Thoracic aorta (tissue), 2 donors: ENCODE results near the gene NOTCH4. TPM values are rescaled to one million over a fixed set of nuclear protein-coding genes. Genes with fewer than 3 reads are reported as not detected.

ENCODE experiments used
- ATAC-seq: fragments of 150-250 bp; one replicate; pipeline ENCODE4 v1.8.0; 2017; ENCODE audit warnings: low read depth; ENCODE audit not compliant: insufficient number of reproducible peaks, low FRiP score
- DNase-seq: peaks from one replicate; pipeline ENCODE4 v3.0.0-alpha.2; 2020; ENCODE audit warnings: low spot score
- H3K27ac ChIP-seq, 2 donors: fragments of 200-600 bp; sonication (generic); 1 replicate in 1 of 2; 2 replicates in 1 of 2; pipeline ENCODE4 v1.5.1; 2016; ENCODE audit warnings: mild to moderate bottlenecking in 2 of 2, moderate library complexity in 2 of 2
- H3K27me3 ChIP-seq: fragments of 200-600 bp; sonication (generic); replicated peaks from 2 replicates; pipeline ENCODE4 v1.6.0; 2016; ENCODE audit warnings: mild to moderate bottlenecking; ENCODE audit not compliant: insufficient read depth
- H3K36me3 ChIP-seq: fragments of 200-600 bp; sonication (generic); one replicate; pipeline ENCODE4 v1.5.1; 2016
- H3K4me1 ChIP-seq, 2 donors: fragments of 200-600 bp; sonication (generic); 1 replicate in 1 of 2; 2 replicates in 1 of 2; pipeline versions ENCODE4 v1.5.1 to v1.6.0; 2016; ENCODE audit warnings: low read depth in 2 of 2, mild to moderate bottlenecking in 1 of 2; ENCODE audit not compliant: control insufficient read depth in 1 of 2
- H3K4me3 ChIP-seq: fragments of 200-600 bp; sonication (generic); 2 replicates; pipeline ENCODE4 v1.5.1; 2016; ENCODE audit warnings: mild to moderate bottlenecking
- H3K9me3 ChIP-seq: fragments of 200-600 bp; sonication (generic); 2 replicates; pipeline ENCODE4 v1.5.1; 2016
- total RNA-seq, 2 donors: library from RNA; depleted of rRNA; stranded (reverse); fragments of >200 nt; gene quantifications; one replicate each; pipeline versions ENCODE4 v1.1.0 to v1.2.3, GENCODE V29; 2016
- TF ChIP-seq, protein P1 (sequence below): fragments of 200-600 bp; sonication (generic); IDR thresholded peaks from one replicate; pipeline ENCODE4 v1.5.1; 2019; ENCODE audit warnings: antibody characterized with exemption

NOTCH4 gene
- total RNA-seq, 2 donors from 2014 or later: 23.6 to 26.0 TPM

- H3K27ac ChIP-seq: peak within 1 kb of the TSS; percentile 94 to 96
- H3K27me3 ChIP-seq: no peaks in the 10 kb centered on the region
- peaks cover 5% of the 10 kb centered on the region for H3K36me3 ChIP-seq
- peak; percentile 47 for ATAC-seq
- peak within 1 kb of the TSS; percentile 98 for H3K4me3 ChIP-seq
- TF ChIP-seq, protein P1, sequence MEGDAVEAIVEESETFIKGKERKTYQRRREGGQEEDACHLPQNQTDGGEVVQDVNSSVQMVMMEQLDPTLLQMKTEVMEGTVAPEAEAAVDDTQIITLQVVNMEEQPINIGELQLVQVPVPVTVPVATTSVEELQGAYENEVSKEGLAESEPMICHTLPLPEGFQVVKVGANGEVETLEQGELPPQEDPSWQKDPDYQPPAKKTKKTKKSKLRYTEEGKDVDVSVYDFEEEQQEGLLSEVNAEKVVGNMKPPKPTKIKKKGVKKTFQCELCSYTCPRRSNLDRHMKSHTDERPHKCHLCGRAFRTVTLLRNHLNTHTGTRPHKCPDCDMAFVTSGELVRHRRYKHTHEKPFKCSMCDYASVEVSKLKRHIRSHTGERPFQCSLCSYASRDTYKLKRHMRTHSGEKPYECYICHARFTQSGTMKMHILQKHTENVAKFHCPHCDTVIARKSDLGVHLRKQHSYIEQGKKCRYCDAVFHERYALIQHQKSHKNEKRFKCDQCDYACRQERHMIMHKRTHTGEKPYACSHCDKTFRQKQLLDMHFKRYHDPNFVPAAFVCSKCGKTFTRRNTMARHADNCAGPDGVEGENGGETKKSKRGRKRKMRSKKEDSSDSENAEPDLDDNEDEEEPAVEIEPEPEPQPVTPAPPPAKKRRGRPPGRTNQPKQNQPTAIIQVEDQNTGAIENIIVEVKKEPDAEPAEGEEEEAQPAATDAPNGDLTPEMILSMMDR: no peak
- H3K4me1 ChIP-seq: peaks cover 22 to 40% of the 10 kb centered on the region in 2 donors
- H3K9me3 ChIP-seq: no peaks in the 10 kb centered on the region
- DNase-seq: peak; percentile 83
Observed at GRCh38 chr6:32175711-32176475, 48.0 kb downstream of the NOTCH4 start, which contains the start of gene AGPAT1. AGPAT1 (minus strand) TSS chr6:32176084; CDS start chr6:32171496, 4,588 bp downstream.

DNA sequence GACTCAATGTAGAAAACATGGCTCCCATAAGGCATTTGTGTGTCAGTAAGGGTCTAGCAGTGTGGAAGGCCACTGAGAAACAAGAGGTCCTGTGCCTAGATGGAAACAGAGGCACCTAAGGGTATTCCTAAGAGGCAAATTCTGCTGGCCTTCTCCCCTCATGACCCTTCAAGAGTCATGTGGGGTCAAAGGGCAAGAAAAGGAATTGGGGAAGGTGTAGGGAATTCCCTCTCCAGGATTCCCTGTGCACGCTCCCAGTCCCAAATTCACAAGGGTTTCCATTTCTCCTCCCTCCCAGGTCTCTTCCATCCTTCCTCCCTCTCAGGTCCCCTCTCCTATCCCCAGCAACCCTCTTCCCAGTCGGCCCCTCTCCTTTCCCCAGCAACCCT lies 48.6 kb downstream of the NOTCH4 start:
- TF ChIP-seq, protein P1: no peak
- H3K4me1 ChIP-seq: peaks cover 22 to 39% of the 10 kb centered on the region in 2 donors
- H3K4me3 ChIP-seq: peak overlapping the region; percentile 98
- no peaks in the 10 kb centered on the region for H3K27me3 ChIP-seq
- H3K27ac ChIP-seq: peak overlapping the region; percentile 82 to 96
- no peaks in the 10 kb centered on the region for H3K9me3 ChIP-seq
- DNase-seq (no peak), ATAC-seq (no peak)
- H3K36me3 ChIP-seq: peaks cover 11% of the 10 kb centered on the region

DNA sequence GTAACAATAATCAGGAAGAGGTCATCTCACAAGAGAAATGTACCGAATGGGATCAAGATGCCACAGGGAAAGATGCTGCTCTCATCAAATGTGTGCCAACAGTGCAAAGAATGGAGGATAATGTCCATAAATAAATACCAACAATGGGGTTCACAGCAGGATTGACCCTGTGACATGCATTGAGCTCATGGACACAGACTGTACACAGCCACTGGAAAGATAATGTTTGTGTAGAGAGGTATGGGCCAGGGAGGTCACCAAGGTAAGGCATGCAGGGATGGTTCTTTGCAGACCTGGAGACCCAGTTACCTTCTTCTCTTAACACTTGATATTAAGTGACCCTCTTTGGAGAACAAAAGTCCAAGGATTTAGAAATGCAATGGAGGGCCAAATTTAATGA lies 49.5 kb downstream of the NOTCH4 start:
- TF ChIP-seq, protein P1: no peak
- Histone ChIP-seq H3K4me3 (no peak overlapping the region), H3K27me3 (no peaks in the 10 kb centered on the region), H3K27ac (no peak overlapping the region), H3K36me3 (peaks cover 9% of the 10 kb centered on the region), H3K9me3 (no peaks in the 10 kb centered on the region), H3K4me1 (peaks cover 14 to 30% of the 10 kb centered on the region in 2 donors)
- DNase-seq: no peak
- no peak for ATAC-seq

DNA sequence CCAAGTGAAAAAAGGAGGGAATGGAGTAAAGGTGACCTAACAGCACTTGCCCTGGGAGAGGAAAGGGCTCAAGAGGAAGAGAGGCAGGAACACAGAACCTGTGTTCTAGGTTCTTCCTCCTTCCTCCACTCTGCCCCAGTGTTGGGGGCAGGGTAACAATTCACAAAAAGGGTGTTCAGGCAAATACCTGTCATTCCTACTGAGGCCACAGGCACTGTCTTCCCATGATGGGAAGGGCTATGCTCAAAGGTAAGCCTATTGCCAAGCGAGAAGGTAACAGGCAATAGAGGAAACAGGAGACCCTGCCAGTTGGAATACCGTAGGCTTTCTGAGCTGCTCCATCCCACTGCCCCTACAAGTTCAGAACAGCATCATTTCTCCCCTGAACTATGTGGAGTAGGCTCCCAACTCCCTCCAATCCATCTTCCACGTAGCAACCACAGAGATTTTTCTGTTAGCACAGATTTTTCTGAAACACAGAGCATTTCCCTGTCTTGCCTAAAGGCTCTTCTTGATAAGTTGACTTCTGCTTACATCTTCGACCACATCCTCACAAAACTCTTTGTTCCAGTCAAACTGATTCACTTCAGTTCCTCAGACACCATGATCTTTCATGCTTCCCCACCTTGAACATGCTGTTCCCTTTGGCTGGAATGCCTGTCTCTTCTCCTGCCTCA lies 50.7 kb downstream of the NOTCH4 start:
- peaks cover 8 to 21% of the 10 kb centered on the region in 2 donors for H3K4me1 ChIP-seq
- TF ChIP-seq, protein P1: no peak
- H3K9me3 ChIP-seq: no peaks in the 10 kb centered on the region
- peaks cover 17% of the 10 kb centered on the region for H3K36me3 ChIP-seq
- DNase-seq (no peak), ATAC-seq (no peak)
- no peaks in the 10 kb centered on the region for H3K27me3 ChIP-seq
- H3K27ac ChIP-seq: no peak overlapping the region
- H3K4me3 ChIP-seq: no peak overlapping the region

- DNase-seq: no peak
Observed at GRCh38 chr6:32171234-32171633, 52.6 kb downstream of the NOTCH4 start.

More at GRCh38 chr6:32171234-32171633, 52.6 kb downstream of the NOTCH4 start:
- ATAC-seq: no peak
- Histone ChIP-seq H3K4me1 (peaks cover 4 to 14% of the 10 kb centered on the region in 2 donors), H3K27me3 (no peaks in the 10 kb centered on the region), H3K4me3 (no peak overlapping the region), H3K36me3 (peaks cover 24% of the 10 kb centered on the region), H3K9me3 (no peaks in the 10 kb centered on the region), H3K27ac (no peak overlapping the region)
- TF ChIP-seq, protein P1: no peak
